GM06990 (cell line): Measurements from ENCODE around the gene NDUFAF3.

Experiments used
- DNase-seq: peaks from one replicate; pipeline ENCODE4 v3.0.0-alpha.2; 2011; ENCODE audit not compliant: insufficient read length; ENCODE audit errors: extremely low read depth
- H3K27me3 ChIP-seq: replicated peaks from 2 replicates; pipeline ENCODE4 v1.6.0; 2011; ENCODE audit warnings: low read length; ENCODE audit not compliant: control insufficient read depth, insufficient read depth
- H3K36me3 ChIP-seq: 2 replicates; pipeline ENCODE4 v1.5.1; 2011; ENCODE audit warnings: low read length; ENCODE audit not compliant: control insufficient read depth, insufficient read depth
- H3K4me3 ChIP-seq: replicated peaks from 2 replicates; pipeline ENCODE4 v1.5.1; 2011; ENCODE audit warnings: low read depth, mild to moderate bottlenecking, control low read depth, low read length
- TF ChIP-seq, protein P1 (sequence below): IDR thresholded peaks from 2 replicates; pipeline ENCODE4 v1.5.1; 2011; ENCODE audit warnings: low read length, control low read depth, mild to moderate bottlenecking, inconsistent platforms; ENCODE audit not compliant: insufficient read depth, poor library complexity, severe bottlenecking

The NDUFAF3 gene

GRCh38 chr3:49009396-49009795 is 12.5 kb upstream of the NDUFAF3 start:
- Histone ChIP-seq H3K4me3 (no peak overlapping the region), H3K27me3 (no peaks in the 10 kb centered on the region), H3K36me3 (peaks cover 28% of the 10 kb centered on the region)
- DNase-seq: no peak
- TF ChIP-seq, protein P1, sequence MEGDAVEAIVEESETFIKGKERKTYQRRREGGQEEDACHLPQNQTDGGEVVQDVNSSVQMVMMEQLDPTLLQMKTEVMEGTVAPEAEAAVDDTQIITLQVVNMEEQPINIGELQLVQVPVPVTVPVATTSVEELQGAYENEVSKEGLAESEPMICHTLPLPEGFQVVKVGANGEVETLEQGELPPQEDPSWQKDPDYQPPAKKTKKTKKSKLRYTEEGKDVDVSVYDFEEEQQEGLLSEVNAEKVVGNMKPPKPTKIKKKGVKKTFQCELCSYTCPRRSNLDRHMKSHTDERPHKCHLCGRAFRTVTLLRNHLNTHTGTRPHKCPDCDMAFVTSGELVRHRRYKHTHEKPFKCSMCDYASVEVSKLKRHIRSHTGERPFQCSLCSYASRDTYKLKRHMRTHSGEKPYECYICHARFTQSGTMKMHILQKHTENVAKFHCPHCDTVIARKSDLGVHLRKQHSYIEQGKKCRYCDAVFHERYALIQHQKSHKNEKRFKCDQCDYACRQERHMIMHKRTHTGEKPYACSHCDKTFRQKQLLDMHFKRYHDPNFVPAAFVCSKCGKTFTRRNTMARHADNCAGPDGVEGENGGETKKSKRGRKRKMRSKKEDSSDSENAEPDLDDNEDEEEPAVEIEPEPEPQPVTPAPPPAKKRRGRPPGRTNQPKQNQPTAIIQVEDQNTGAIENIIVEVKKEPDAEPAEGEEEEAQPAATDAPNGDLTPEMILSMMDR: no peak

DNA sequence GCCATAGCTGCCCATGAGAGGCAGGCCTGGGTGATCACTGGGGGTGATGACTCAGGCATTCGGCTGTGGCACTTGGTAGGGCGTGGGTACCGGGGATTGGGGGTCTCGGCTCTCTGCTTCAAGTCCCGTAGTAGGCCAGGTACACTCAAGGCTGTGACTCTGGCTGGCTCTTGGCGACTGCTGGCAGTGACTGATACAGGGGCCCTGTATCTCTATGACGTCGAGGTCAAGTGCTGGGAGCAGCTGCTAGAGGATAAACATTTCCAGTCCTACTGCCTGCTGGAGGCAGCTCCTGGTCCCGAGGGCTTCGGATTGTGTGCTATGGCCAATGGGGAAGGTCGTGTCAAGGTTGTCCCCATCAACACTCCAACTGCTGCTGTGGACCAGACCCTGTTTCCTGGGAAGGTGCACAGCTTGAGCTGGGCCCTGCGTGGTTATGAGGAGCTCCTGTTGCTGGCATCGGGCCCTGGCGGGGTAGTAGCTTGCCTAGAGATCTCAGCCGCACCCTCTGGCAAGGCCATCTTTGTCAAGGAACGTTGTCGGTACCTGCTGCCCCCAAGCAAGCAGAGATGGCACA is 9.4 kb upstream of the NDUFAF3 start:
- Histone ChIP-seq H3K36me3 (peaks cover 45% of the 10 kb centered on the region), H3K4me3 (no peak overlapping the region), H3K27me3 (no peaks in the 10 kb centered on the region)
- TF ChIP-seq, protein P1: no peak
- no peak for DNase-seq

GRCh38 chr3:49013113-49013737 is 8.7 kb upstream of the NDUFAF3 start:
- Histone ChIP-seq H3K4me3 (no peak overlapping the region), H3K36me3 (peaks cover 45% of the 10 kb centered on the region), H3K27me3 (no peaks in the 10 kb centered on the region)
- TF ChIP-seq, protein P1: no peak
- no peak for DNase-seq

- Histone ChIP-seq H3K36me3 (peaks cover 42% of the 10 kb centered on the region), H3K27me3 (no peaks in the 10 kb centered on the region), H3K4me3 (no peak overlapping the region)
- DNase-seq: peak; percentile 59
- TF ChIP-seq, protein P1: peak; percentile 86
Observed at GRCh38 chr3:49013738-49014660, 7.9 kb upstream of the NDUFAF3 start.

DNA sequence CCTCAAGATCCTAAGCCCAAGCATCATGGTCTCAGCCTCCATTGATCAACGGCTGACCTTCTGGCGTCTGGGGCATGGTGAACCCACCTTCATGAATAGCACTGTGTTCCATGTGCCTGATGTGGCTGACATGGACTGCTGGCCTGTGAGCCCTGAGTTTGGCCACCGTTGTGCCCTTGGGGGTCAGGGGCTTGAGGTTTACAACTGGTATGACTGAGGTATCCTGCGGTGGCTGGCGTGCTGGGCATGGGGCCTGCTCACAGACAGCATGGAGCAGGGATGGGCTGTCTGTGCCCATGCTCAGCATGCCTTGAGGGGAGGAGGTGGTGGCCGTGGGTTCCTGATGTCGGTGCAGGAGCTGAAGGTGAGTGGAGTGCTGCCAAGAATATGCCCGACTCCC is 6.8 kb upstream of the NDUFAF3 start:
- H3K27me3 ChIP-seq: no peaks in the 10 kb centered on the region
- TF ChIP-seq, protein P1: no peak
- peaks cover 42% of the 10 kb centered on the region for H3K36me3 ChIP-seq

More for the DNA sequence above, 6.8 kb upstream of the NDUFAF3 start:
- H3K4me3 ChIP-seq: no peak overlapping the region
- DNase-seq: no peak
